T47D (cell line): ENCODE data around the gene C1QTNF9B.
"Not testable (repeated sequence)": the region's sequence is repeated elsewhere in the genome, so short reads cannot be mapped to it uniquely, and the experiment has no call there.

Experiments used
- DNase-seq, 2 experiments: peaks; one replicate each; pipeline versions ENCODE4 v3.0.0 to v3.0.0-alpha.2; 2011 to 2012; ENCODE audit warnings: low read depth in 1 of 2, low spot score in 1 of 2
- JUND ChIP-seq: IDR thresholded peaks from 2 replicates; pipeline ENCODE4 v1.6.1; 2012; ENCODE audit warnings: low read depth
- in situ Hi-C: cut with HindIII; loops from 2 replicates; pipeline ENCODE4 v1.10.0; 2016; ENCODE audit warnings: low sequenced_read_pairs, low pct_unique_long_range_greater_than_20kb

The C1QTNF9B gene

DNA sequence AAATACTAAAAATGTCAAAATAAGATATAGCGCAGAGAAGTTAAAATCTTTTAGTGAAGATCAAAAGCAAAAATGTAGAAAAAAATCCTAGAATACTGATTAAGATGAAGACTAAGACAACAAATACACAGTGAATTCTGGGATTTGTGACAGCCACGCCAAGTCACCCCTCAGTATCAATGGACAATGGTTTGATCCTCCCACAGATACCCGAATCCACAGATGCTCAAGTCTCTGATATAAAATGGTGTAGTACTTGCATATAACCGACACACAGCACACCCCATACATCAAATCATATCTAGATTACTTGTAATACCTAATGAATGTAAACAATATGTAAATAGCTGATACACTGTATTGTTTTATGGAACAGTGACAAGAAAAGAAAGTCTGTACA, 14.0 kb downstream of the C1QTNF9B start:
- in situ Hi-C loops: no loop called here

DNA sequence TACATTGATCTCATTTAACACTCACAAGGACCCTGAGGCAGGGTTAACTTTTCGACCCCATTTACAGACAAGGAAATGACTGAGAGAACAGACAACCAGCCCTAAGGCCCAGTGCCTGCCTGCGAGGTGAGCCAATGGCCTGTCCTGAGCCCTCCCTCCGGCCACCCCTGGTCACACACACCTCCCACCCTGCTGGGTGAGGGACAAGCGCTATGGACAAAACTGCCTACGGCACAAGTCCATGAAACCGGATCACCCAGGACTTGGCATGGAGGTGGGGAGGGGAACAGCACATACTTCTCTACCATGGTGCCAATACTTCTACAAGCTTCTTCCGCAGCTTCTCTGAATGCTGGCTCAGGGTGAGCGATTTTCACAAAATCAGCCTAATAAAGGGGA, 15.9 kb downstream of the C1QTNF9B start:
- in situ Hi-C loops, DNase-seq: not testable (repeated sequence)

More for the DNA sequence above, 14.0 kb downstream of the C1QTNF9B start:
- no peak for DNase-seq
- no peak for TF ChIP-seq JUND

GRCh38 chr13:23880493-23881401, 16.6 kb downstream of the C1QTNF9B start:
- in situ Hi-C loops: not testable (repeated sequence)

DNA sequence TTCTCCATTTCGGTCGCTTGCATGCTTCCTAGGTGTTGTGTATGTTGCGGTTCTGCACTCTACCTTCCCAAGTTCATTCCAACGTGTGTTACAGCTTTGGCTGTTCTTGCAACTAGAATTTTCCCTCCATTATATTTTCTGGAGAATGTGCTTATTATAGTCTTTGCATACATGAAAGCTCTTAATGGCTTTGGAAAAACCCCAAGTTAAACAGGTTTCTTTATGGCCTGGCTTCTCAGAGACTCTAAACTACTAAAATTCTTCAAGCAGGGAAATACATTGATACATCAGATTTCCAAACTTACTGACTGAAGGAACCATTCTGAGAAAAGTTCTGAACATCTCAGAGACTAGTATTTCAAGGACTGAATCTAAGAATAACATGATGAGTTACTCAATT, 20.0 kb downstream of the C1QTNF9B start:
- TF ChIP-seq JUND: no peak
- in situ Hi-C loops: no loop called here
- no peak for DNase-seq

More at GRCh38 chr13:23880493-23881401, 16.6 kb downstream of the C1QTNF9B start:
- DNase-seq: not testable (repeated sequence)

DNA sequence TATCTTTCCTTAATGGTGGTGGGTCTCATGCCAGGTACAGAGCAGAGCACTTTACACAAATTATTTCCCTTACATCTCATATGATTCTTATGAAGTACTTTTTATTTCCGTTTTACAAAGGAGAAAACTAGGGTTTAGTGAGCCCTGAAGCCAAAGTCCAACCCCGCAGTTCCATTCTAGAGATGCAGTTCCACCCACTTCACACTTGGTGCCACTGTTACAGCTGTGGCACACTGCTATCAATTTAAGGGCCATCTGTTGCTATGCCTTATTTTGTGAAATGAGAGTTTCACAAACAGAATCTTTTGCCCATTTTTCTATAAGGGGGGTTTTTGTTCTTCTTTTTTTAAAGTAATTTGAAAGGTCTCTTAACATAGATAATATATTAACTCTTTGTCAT, 21.0 kb downstream of the C1QTNF9B start:
- TF ChIP-seq JUND: no peak
- peak in 1 of 2 experiments; percentile 10 for DNase-seq
- in situ Hi-C loops: no loop called here

GRCh38 chr13:23871616-23872220, 25.6 kb downstream of the C1QTNF9B start:
- peak in 1 of 2 experiments; percentile 41 for DNase-seq
- no peak for TF ChIP-seq JUND
- in situ Hi-C loops: no loop called here

GRCh38 chr13:23870356-23871140, 26.8 kb downstream of the C1QTNF9B start:
- in situ Hi-C loops: no loop called here
- no peak for DNase-seq
- TF ChIP-seq JUND: no peak

GRCh38 chr13:23868521-23868920, 28.8 kb downstream of the C1QTNF9B start:
- in situ Hi-C loops: no loop called here
- TF ChIP-seq JUND: no peak
- no peak for DNase-seq

DNA sequence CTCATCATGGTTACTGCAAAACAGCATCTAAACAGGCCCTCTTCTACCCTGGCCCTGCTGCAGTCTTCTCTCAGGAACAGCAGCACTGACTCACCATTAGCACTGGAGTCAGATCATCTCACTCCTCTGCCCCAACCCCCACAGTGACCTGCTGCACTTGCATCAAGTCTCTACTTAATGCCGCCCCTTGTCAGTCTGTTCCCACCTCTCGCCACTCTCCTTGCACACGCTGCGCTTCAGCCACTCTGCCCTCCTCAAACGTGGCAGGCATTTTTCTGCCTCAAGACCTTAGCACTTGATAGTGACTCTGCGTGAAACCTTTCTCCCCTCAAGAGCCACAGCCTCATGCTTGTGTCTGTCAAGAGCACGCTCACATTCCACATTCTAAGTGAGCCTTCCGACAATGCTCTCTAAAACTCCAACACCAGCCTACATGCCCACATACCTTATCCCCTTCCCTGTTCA, 30.2 kb downstream of the C1QTNF9B start:
- in situ Hi-C loops: no loop called here
- TF ChIP-seq JUND: no peak
- DNase-seq: no peak

DNA sequence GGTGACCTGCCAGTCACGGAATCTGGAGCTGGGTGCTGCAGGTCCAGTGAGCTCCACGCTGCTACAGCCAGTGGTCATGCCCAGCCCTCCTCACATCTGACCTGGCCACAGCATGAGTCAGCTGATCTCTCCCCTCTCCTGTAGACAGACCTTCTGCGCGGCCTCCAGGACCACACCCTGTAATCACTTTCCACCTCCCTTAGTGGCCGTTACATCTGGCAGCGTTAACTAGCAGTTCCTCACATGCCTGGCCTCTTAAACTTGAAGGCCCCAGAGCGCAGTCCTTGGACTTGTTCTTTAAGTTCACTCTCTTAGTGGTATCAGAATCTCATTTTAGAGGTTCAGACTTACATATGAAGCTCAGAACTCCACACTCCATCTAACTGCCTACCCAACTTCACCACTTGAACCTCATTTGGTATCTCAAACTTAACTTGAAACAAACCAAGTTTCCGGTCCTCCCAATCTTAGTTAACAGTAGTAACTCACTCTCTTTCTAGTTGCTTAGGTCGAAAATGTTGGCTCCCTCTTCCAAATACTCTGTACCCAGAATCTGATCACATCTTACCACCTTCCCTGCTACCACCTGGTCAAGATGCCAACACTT, 30.8 kb downstream of the C1QTNF9B start:
- in situ Hi-C loops: no loop called here
- DNase-seq: no peak
- no peak for TF ChIP-seq JUND

DNA sequence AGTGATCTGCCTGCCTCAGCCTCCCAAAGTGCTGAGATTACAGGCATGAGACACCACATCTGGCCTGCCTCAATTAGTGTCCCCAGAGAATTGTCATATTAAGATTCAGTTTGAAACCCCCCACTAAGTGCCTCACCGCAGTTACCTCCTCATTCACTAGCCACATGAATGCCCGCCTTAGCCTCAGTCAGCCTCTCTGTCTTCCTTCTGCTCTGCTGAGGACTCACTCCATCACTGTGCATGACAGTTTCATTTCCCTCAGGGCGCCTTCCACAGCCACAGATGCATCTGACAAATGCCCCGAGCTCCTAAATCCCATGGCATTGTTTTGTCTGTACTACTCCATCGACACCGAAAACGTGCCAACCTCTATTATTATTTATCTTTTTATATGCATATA, 31.4 kb downstream of the C1QTNF9B start:
- in situ Hi-C loops: no loop called here
- no peak for TF ChIP-seq JUND
- DNase-seq: no peak

- TF ChIP-seq JUND: no peak
- in situ Hi-C loops: no loop called here
- no peak for DNase-seq
Measured at GRCh38 chr13:23865026-23865425, 32.3 kb downstream of the C1QTNF9B start.
